Spleen (tissue), 7 donors: ENCODE results near the gene CAPG.

Source experiments
- CTCF ChIP-seq, 11 experiments: fragments of 200-600 bp in 7 of 11; fragments of 450-650 bp in 4 of 11; sonication (generic) in 4 of 11; IDR thresholded peaks in 8 of 11; conservative IDR thresholded peaks in 3 of 11; 1 replicate in 7 of 11; 2 replicates in 4 of 11; pipeline versions ENCODE4 v1.4.0 to v1.8.0; 2016 to 2021; ENCODE audit warnings: antibody characterized with exemption in 11 of 11, inconsistent platforms in 4 of 11, mild to moderate bottlenecking in 1 of 11
- POLR2A ChIP-seq, 3 donors: fragments of 450-650 bp; IDR thresholded peaks; one replicate each; pipeline ENCODE4 v1.5.1; 2017; ENCODE audit warnings: antibody characterized with exemption in 3 of 3, mild to moderate bottlenecking in 1 of 3
- POLR2AphosphoS5 ChIP-seq, 3 donors: sonication (generic); formaldehyde crosslinking; IDR thresholded peaks; one replicate each; pipeline ENCODE4 v1.5.1; 2017; ENCODE audit warnings: antibody characterized with exemption in 3 of 3
- donor health status: DM: no; HTN: no; CAD: no; lungs with moderate emphysema.
- donor health status: DM: no; HTN: no; CAD: no.
- donor health status: DM: no; HTN: no; CAD: no.

DNA sequence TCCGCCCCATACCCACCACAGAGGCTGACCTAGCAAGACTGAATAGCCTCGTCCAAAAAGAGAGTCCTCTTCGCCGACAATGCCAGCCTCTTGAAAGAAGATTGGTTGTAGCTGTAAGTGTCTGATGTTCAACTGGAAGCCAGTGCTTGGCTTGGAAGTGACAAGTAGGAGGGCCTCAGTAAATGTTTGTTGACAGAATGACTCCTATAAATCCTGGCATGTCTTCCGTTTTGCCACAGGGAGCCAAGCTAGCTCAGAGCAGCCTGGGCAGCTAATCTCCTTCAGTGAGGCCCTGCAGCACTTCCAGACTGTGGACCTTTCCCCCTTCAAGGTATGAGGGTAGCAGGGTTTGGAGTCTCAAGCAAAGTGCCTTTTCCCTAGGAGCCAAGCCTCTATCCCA is 40.7 kb downstream of the CAPG start:
- TF ChIP-seq POLR2A (IDR thresholded peaks at IDR 0.05) (no peak), CTCF (IDR thresholded peaks at IDR 0.05 in 8 of 11, conservative IDR thresholded peaks at IDR 0.05 in 3 of 11) (no peak), POLR2AphosphoS5 (IDR thresholded peaks at IDR 0.05) (no peak)
